Raji (cell line): Measurements from ENCODE around the gene RYK.

Experiments
- POLR2A ChIP-seq: IDR thresholded peaks from 2 replicates; pipeline ENCODE4 v1.6.1; 2011; ENCODE audit warnings: low read depth, low read length, control low read depth; ENCODE audit not compliant: insufficient read depth

Gene RYK

DNA sequence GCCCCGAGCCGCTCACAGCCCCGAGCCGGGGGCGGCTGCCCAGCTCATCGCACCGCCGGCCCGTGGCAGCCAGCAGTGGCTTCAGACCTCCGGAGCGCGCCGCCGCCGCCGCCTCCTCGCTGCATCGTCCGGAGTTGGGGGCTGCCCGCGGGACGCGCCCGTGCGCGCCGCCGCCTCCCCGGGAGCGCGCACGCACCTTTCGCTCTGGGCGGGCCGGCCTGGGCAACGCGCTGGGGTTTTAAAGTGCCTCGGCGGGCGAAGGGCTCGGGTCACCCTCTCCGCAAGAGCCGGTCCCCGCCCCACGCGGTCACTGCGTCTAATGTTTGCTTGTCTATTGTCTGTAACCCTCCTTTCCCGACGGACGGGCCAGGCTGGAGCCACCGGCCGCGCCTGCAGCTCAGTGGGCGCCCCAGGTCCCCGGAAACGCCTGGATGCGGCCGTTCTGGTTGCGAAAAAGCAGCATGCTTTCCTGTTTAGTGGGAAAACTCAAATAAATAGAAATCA lies at the start of gene RYK:
RYK (minus strand) TSS at position 143 of the 504 bp plus-strand sequence. CDS start 205 bp downstream, outside the sequence.
- TF ChIP-seq POLR2A = peak; percentile 80

GRCh38 chr3:134299888-134300206 lies 49.2 kb upstream of the RYK start:
- no peak for TF ChIP-seq POLR2A

GRCh38 chr3:134299185-134299887 lies 48.7 kb upstream of the RYK start:
- no peak for TF ChIP-seq POLR2A

- no peak for TF ChIP-seq POLR2A
These were observed 47.6 kb upstream of the RYK start for GRCh38 chr3:134298249-134298648.

DNA sequence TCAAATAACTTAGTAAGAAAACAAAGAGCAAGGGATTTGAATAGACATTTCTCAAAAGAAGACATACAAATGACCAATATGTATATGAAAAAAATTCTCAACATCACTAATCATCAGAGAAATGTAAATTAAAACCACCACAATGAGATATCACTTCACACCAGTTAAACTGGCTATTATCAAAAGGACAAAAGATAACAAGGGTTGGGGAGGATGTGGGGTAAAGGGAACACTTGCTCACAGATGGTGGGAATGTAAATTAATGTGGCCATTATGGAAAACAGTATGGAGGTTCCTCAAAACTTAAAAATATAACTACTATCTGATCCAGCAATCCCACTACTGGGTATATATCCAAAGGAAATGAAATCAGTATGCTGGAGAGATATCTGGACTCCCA lies 46.0 kb upstream of the RYK start:
- no peak for TF ChIP-seq POLR2A

GRCh38 chr3:134295930-134296329 lies 45.3 kb upstream of the RYK start:
- TF ChIP-seq POLR2A = no peak

DNA sequence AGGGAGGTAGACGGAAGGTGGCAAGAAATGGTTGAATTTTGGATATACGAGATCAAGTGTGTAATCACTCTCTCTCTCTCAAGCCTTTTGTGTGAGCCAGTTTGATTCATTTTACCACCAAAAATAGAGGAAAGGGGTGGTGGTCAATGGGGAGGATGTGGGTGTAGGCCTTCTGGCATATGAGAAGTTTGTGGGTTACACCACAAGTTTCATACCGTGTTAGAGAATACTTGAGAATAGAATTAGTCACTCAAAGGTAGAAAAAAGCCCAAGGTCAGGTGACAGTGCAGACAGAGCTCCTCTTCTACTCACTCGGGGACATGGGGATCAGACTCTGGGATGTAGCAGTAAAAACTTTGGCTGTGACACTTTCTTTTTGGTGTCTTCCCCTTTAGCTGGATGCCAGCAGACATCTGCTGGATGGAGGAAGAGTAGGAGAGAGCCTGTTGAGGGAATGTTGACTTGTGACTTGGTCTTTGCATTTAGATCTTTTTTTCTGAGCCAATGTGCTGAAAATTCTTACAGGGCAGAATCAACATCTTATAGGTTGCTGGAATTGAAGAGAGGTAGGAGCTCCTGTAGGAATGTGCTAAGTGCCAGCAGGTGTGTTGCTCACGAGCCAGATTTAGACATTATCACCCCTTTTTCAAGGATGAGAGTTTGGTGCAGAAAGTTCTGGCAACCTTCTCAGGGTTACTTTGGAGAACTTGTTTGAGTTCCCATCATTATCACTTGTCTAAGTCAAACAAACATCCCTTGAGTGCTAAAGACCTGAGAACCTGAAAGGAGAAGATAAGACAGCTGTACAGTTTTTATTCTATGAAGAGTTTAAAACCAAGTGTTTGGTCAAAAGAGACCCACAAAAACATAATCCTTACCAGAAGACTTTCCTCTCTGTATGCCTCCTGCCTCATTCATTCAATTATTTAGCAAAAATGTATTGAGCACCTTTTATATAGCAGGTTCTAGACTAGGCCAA lies 43.9 kb upstream of the RYK start:
- no peak for TF ChIP-seq POLR2A

- TF ChIP-seq POLR2A = no peak
These were observed 40.9 kb upstream of the RYK start for GRCh38 chr3:134291319-134292254.

DNA sequence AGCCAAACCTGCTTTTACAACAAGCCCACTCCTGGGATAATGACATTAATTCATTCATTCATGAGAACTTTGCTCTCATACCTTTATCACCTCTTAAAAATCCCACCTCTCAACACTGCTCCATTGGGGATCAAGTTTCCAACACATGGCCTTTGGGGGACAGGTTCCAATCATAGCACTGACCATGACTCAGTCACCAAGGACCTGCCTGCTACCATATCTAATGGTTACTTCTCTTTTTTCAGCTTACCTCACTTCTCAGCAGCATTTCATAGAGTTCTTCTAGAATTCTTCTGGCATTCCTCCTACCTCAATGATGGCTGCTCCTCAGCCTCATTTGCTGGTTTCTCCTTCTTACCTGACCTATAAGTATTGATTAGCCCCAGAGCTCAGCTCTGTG lies 36.9 kb upstream of the RYK start:
- no peak for TF ChIP-seq POLR2A

- TF ChIP-seq POLR2A = no peak
These were observed 33.8 kb upstream of the RYK start for GRCh38 chr3:134284438-134284837.

DNA sequence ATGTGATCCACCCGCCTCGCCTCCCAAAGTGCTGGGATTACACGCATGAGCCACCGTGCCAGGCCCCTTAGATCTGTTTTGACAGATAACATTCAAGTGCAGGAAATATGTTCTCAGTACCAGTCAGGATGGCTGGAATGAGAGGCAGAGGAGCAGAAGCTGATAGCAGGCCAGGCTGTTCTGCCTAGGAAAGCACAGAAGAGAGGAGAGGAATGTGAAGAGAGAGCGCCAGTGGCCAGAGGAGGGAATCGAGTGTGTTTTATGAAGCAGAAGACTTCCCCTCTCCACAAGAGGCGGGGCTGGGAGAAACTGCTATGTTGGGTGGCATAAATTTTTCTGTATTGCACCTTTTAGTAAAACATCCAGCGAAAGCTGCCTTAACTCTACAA lies 32.0 kb upstream of the RYK start:
- TF ChIP-seq POLR2A = no peak

DNA sequence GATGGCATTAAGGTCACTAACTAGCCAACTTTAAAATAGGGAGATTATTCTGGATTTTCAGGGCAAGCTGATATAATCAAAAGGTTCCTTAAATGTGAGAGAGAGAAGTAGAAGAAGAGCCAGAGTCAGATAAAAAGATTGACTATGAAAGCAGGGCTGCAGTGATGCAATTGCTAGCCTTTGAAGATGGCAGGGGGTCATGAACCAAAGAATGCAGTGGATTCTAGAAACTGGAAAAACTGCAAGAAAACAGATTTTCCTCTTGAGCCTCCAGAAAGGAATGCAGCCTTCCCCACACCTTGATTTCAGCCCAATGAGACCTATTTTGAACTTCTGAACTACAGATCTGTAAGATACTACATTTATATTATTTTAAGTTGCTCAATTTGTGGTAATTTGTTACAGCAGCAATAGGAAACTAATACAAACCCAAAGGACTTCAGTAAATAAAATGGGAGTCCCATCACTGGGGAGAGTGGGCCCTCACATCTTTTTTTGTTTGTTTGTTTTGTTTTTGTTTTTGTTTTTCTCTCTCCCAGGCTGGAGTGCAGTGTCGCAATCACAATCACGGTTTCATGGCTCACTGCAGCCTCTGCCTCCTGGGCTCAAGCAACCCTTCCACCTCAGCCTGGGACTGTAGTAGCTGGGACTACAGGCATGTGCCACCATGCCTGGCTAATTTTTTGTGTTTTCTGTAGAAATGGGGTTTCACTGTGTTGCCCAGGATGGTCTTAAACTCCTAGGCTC lies 31.4 kb upstream of the RYK start:
- no peak for TF ChIP-seq POLR2A

- no peak for TF ChIP-seq POLR2A
These were observed 28.8 kb upstream of the RYK start for GRCh38 chr3:134279466-134279865.

DNA sequence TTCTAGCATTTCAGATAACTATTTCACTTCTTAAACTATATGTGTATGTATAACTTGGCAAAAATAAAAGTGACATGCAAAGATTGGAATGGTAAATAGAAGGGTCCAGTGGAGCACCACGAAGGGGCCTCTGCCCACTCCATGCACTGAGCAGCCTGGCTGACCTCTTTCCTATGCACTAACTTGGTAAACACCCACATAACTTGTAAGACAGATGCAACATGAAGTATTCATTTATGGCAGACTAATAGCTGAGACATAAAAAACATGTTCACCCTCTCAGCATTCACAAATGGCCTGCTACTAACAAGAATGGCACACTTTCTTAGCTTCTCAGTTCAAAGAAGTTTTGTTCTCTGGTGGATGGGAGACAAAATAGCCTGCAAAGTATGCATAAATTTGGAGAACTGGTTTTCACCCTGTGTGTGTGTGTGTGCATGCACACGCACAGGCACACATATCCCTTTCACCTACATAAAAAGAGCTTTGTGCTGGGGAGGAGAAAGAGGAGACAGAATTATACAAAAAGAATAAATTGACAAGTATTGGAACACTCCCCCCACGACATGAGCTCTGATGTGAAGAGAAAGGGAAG lies 26.5 kb upstream of the RYK start:
- no peak for TF ChIP-seq POLR2A

- no peak for TF ChIP-seq POLR2A
These were observed 25.4 kb upstream of the RYK start for GRCh38 chr3:134276086-134276485.

GRCh38 chr3:134274571-134274970 lies 23.9 kb upstream of the RYK start:
- no peak for TF ChIP-seq POLR2A
